ENCODE data around the gene CHST12.
"Not testable (repeated sequence)": the region's sequence is repeated elsewhere in the genome, so short reads cannot be mapped to it uniquely, and the experiment has no call there.

CHST12 gene

GRCh38 chr7:2403014-2403717 is at the start of gene CHST12:
Gene CHST12 (plus strand): TSS chr7:2403611. CDS start chr7:2432640, 29,029 bp downstream.
- peak; percentile 93 for DNase-seq

- peak; percentile 87 for DNase-seq
Measured at GRCh38 chr7:2353936-2354185, 49.5 kb upstream of the CHST12 start.

GRCh38 chr7:2354186-2354938 is 49.0 kb upstream of the CHST12 start, which contains the start of gene EIF3B:
Gene EIF3B (plus strand): TSS chr7:2354827. CDS start chr7:2354922, 95 bp downstream.
- DNase-seq, result peak; percentile 92

GRCh38 chr7:2354939-2355704 is 48.3 kb upstream of the CHST12 start:
- peak; percentile 7 for DNase-seq

- DNase-seq, result no peak
Measured at GRCh38 chr7:2355705-2356008, 47.8 kb upstream of the CHST12 start.

- DNase-seq, result no peak
Measured at GRCh38 chr7:2357165-2357564, 46.2 kb upstream of the CHST12 start.

GRCh38 chr7:2357571-2357970 is 45.8 kb upstream of the CHST12 start:
- DNase-seq, result no peak

- DNase-seq, result no peak
Measured at GRCh38 chr7:2358968-2359527, 44.4 kb upstream of the CHST12 start.

- no peak for DNase-seq
Measured at GRCh38 chr7:2359610-2360009, 43.8 kb upstream of the CHST12 start.

- no peak for DNase-seq
Measured at GRCh38 chr7:2360796-2361195, 42.6 kb upstream of the CHST12 start.

- no peak for DNase-seq
Measured at GRCh38 chr7:2362385-2363088, 40.9 kb upstream of the CHST12 start.

GRCh38 chr7:2369139-2369538 is 34.3 kb upstream of the CHST12 start:
- DNase-seq, result no peak

GRCh38 chr7:2371329-2371728 is 32.1 kb upstream of the CHST12 start:
- DNase-seq, result no peak

- no peak for DNase-seq
Measured at GRCh38 chr7:2372724-2373123, 30.7 kb upstream of the CHST12 start.

- DNase-seq, result no peak
Measured at GRCh38 chr7:2373124-2373556, 30.3 kb upstream of the CHST12 start.

GRCh38 chr7:2373646-2374045 is 29.8 kb upstream of the CHST12 start:
- no peak for DNase-seq

GRCh38 chr7:2374401-2374800 is 29.0 kb upstream of the CHST12 start:
- DNase-seq, result no peak

- DNase-seq, result no peak
Measured at GRCh38 chr7:2374830-2375728, 28.3 kb upstream of the CHST12 start.

- DNase-seq, result no peak
Measured at GRCh38 chr7:2376351-2377154, 26.9 kb upstream of the CHST12 start.

GRCh38 chr7:2377492-2377891 is 25.9 kb upstream of the CHST12 start:
- not testable (repeated sequence) for DNase-seq

- not testable (repeated sequence) for DNase-seq
Measured at GRCh38 chr7:2378125-2378524, 25.3 kb upstream of the CHST12 start.
